Liver (tissue), 9 donors: ENCODE results near the gene PLCL1. TPM values are rescaled to one million over a fixed set of nuclear protein-coding genes. Genes with fewer than 3 reads are reported as not detected.

ENCODE experiments used
- DNase-seq: peaks from one replicate; pipeline ENCODE4 v3.0.0-alpha.2; 2017; ENCODE audit warnings: low spot score
- H3K27ac ChIP-seq, 2 donors: one replicate each; pipeline ENCODE4 v1.7.0; 2013; ENCODE audit warnings: inconsistent platforms in 2 of 2, low read length in 2 of 2, control low read depth in 1 of 2, low read depth in 1 of 2, mild to moderate bottlenecking in 1 of 2
- H3K27me3 ChIP-seq, 4 donors: one replicate each; pipeline versions ENCODE4 v1.6.1 to v1.7.0; 2013; ENCODE audit warnings: low read length in 3 of 4, inconsistent platforms in 1 of 4, mild to moderate bottlenecking in 1 of 4, moderate library complexity in 1 of 4; ENCODE audit not compliant: control insufficient read depth in 4 of 4, insufficient read depth in 4 of 4
- H3K36me3 ChIP-seq, 4 donors: one replicate each; pipeline versions ENCODE4 v1.6.1 to v1.7.0; 2013; ENCODE audit warnings: low read length in 3 of 4, mild to moderate bottlenecking in 3 of 4, low read depth in 1 of 4, moderate library complexity in 1 of 4; ENCODE audit not compliant: control insufficient read depth in 4 of 4, insufficient read depth in 3 of 4
- H3K4me1 ChIP-seq, 4 donors: one replicate each; pipeline versions ENCODE4 v1.6.1 to v1.7.0; 2013; ENCODE audit warnings: low read length in 3 of 4, mild to moderate bottlenecking in 3 of 4, moderate library complexity in 1 of 4; ENCODE audit not compliant: control insufficient read depth in 4 of 4, insufficient read depth in 4 of 4
- H3K4me3 ChIP-seq, 3 donors: one replicate each; pipeline versions ENCODE4 v1.6.1 to v1.7.0; 2013; ENCODE audit warnings: low read length in 3 of 3, control low read depth in 1 of 3, low read depth in 1 of 3, mild to moderate bottlenecking in 1 of 3
- H3K9ac ChIP-seq, 2 donors: one replicate each; pipeline ENCODE4 v1.7.0; 2013; ENCODE audit warnings: low read length in 2 of 2, mild to moderate bottlenecking in 2 of 2, moderate library complexity in 2 of 2, control low read depth in 1 of 2, low read depth in 1 of 2
- H3K9me3 ChIP-seq, 4 donors: one replicate each; pipeline versions ENCODE4 v1.6.1 to v1.7.0; 2013; ENCODE audit warnings: low read length in 3 of 4; ENCODE audit not compliant: control insufficient read depth in 4 of 4
- EGR1 ChIP-seq, 2 donors: IDR thresholded peaks; 2 replicates each; pipeline ENCODE4 v1.6.1; 2016 to 2018; ENCODE audit warnings: antibody characterized with exemption in 2 of 2, low read depth in 2 of 2
- FOXA2 ChIP-seq: IDR thresholded peaks from 2 replicates; pipeline ENCODE4 v1.6.1; 2016; ENCODE audit warnings: antibody characterized with exemption
- GABPA ChIP-seq, 2 donors: IDR thresholded peaks in 1 of 2; conservative IDR thresholded peaks in 1 of 2; 2 replicates each; pipeline ENCODE4 v1.6.1; 2016; ENCODE audit warnings: antibody characterized with exemption in 2 of 2, mild to moderate bottlenecking in 1 of 2, moderate library complexity in 1 of 2
- HNF4G ChIP-seq: IDR thresholded peaks from 2 replicates; pipeline ENCODE4 v1.6.1; 2016; ENCODE audit warnings: antibody characterized with exemption
- NR2F2 ChIP-seq: IDR thresholded peaks from 2 replicates; pipeline ENCODE4 v1.6.1; 2016; ENCODE audit warnings: antibody characterized with exemption
- RAD21 ChIP-seq, 2 donors: IDR thresholded peaks; 2 replicates each; pipeline ENCODE4 v1.6.1; 2016; ENCODE audit warnings: antibody characterized with exemption in 2 of 2, mild to moderate bottlenecking in 2 of 2
- SP1 ChIP-seq: IDR thresholded peaks from 2 replicates; pipeline ENCODE4 v1.6.1; 2018; ENCODE audit warnings: antibody characterized with exemption, mild to moderate bottlenecking
- TAF1 ChIP-seq: conservative IDR thresholded peaks from 2 replicates; pipeline ENCODE4 v1.6.1; 2016; ENCODE audit warnings: antibody characterized with exemption, mild to moderate bottlenecking
- YY1 ChIP-seq: IDR thresholded peaks from 2 replicates; pipeline ENCODE4 v1.6.1; 2016; ENCODE audit warnings: antibody characterized with exemption, mild to moderate bottlenecking
- WGBS: extraction: QIAGEN DNeasy Blood & Tissue Kit; methylation state at CpG from one replicate; pipeline ENCODE4 v1.1.7; 2013; 5-methylcytosine and 5-hydroxymethylcytosine counted together
- polyA plus RNA-seq, 2 donors: library from polyadenylated mRNA; stranded (reverse) in 1 of 2; unstranded in 1 of 2; fragments of 200-250 nt in 1 of 2; fragments of >200 nt in 1 of 2; fragmentation: Nextera tagmentation in 1 of 2; extraction: Ambion mirVana in 1 of 2; gene quantifications; one replicate each; pipeline versions ENCODE4 v1.2.1 to v1.2.3, GENCODE V29; 2013 to 2015
- total RNA-seq, 2 donors: library from RNA; depleted of rRNA; stranded (reverse); fragments of >200 nt; gene quantifications; one replicate each; pipeline ENCODE4 v1.2.3, GENCODE V29; 2014
- TF ChIP-seq, protein P1 (sequence below): fragments of 150-350 bp; IDR thresholded peaks from 2 replicates; pipeline ENCODE4 v1.5.1; 2017; ENCODE audit warnings: improper control_type of control experiment, low read depth, low read length; ENCODE audit not compliant: missing input control
- TF ChIP-seq, protein P2 (sequence below): IDR thresholded peaks from 2 replicates; pipeline ENCODE4 v1.6.1; 2016; ENCODE audit warnings: antibody characterized with exemption, mild to moderate bottlenecking
- TF ChIP-seq, protein P3 (sequence below): IDR thresholded peaks from 2 replicates; pipeline ENCODE4 v1.6.1; 2016; ENCODE audit warnings: antibody characterized with exemption
- TF ChIP-seq, protein P4 (sequence below): IDR thresholded peaks from 2 replicates; pipeline ENCODE4 v1.6.1; 2016; ENCODE audit warnings: antibody characterized with exemption
- donor health status: healthy.
- donor health status: healthy.
- donor health status: healthy.
- donor health status: healthy.
- donor health status: healthy.

Gene PLCL1
- total and polyA plus RNA-seq, 4 donors, result 0.08 to 0.59 (median 0.31) TPM

DNA sequence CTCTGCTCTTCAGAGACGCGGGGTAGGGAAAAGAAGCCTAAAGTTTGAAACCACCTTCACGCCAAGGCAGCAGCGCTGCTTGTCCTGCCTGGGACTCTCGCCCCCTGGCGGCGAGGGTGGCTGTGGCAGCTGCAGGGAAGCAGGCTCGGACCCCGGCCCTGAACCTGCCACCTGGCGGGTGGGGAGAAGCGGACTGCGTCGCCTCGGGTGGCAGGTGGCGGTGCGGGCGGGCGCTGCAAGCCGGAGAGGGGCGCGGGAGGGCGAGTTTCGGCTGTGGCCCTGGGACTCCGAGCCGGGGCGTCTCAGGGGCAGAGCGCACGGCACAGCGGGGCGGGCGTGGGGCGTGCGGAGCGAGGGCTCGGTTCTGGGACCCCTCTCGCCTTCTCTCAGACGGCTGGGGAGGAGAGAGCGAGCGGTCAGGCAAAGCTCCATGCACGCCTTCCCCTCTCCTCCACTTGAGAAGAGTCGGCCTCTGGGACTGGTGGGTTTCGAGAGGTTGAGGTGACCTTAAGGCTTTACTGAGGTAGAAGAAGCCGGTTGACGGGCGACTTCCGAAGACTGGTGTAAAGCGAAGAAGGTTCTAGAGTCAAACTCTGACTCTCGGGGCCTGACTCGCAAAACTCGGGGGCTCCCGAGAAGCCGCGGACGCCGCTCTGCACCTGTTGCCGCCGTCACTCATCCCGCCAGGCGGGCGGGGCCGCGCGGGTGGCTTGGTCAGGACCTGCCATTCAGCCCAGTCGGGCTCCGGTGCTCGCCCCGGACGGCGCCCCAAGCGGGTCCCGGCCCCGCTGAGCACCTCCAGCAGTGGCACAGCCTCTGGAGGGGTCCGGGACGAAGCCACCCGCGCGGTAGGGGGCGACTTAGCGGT, 18.1 kb upstream of the PLCL1 start:
- DNase-seq, result peak; percentile 50
- WGBS, result 11% methylated on average over 79 of the region's 79 CpGs
- Histone ChIP-seq H3K36me3 (no peaks in the 10 kb centered on the region), H3K4me1 (peaks cover 0 to 9% (median 1%) of the 10 kb centered on the region in 4 donors), H3K9me3 (peaks cover 0 to 3% (median 0%) of the 10 kb centered on the region in 4 donors), H3K27ac (no peak overlapping the region), H3K27me3 (peaks cover 0 to 2% (median 0%) of the 10 kb centered on the region in 4 donors), H3K4me3 (peak overlapping the region in 2 of 3 donors; percentile 4 to 39), H3K9ac (no peak overlapping the region)
- TF ChIP-seq NR2F2 (no peak), YY1 (no peak), GABPA (IDR thresholded peaks at IDR 0.05 in 1 of 2, conservative IDR thresholded peaks at IDR 0.05 in 1 of 2) (no peak)
- TF ChIP-seq, protein P1, sequence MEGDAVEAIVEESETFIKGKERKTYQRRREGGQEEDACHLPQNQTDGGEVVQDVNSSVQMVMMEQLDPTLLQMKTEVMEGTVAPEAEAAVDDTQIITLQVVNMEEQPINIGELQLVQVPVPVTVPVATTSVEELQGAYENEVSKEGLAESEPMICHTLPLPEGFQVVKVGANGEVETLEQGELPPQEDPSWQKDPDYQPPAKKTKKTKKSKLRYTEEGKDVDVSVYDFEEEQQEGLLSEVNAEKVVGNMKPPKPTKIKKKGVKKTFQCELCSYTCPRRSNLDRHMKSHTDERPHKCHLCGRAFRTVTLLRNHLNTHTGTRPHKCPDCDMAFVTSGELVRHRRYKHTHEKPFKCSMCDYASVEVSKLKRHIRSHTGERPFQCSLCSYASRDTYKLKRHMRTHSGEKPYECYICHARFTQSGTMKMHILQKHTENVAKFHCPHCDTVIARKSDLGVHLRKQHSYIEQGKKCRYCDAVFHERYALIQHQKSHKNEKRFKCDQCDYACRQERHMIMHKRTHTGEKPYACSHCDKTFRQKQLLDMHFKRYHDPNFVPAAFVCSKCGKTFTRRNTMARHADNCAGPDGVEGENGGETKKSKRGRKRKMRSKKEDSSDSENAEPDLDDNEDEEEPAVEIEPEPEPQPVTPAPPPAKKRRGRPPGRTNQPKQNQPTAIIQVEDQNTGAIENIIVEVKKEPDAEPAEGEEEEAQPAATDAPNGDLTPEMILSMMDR, result peak; percentile 26

DNA sequence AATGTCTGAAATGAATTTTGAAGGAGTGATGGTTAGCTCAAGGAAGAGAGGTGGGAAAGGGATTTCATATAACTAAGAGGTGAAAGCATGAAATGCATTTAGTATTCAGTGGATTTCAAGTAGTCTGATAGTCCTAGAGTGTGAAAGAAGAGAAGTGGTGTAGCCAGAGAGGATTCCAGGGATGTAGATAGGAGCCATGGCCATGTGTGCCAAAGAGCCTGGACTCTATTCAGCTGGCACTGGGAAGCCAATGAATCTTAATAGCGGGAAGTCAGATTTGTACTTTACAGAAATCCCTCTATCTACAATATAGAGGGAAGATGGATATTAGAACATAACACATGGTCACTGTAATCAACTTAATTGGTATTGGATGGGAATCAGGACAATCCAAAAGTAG, 10.9 kb upstream of the PLCL1 start:
- H3K4me1 ChIP-seq, result no peaks in the 10 kb centered on the region
- WGBS, result 85% methylated on average over 1 of the region's 1 CpG
- no peak overlapping the region for H3K27ac ChIP-seq
- no peak overlapping the region for H3K9ac ChIP-seq
- no peak overlapping the region for H3K4me3 ChIP-seq
- TF ChIP-seq SP1, result no peak
- TF ChIP-seq, protein P2, sequence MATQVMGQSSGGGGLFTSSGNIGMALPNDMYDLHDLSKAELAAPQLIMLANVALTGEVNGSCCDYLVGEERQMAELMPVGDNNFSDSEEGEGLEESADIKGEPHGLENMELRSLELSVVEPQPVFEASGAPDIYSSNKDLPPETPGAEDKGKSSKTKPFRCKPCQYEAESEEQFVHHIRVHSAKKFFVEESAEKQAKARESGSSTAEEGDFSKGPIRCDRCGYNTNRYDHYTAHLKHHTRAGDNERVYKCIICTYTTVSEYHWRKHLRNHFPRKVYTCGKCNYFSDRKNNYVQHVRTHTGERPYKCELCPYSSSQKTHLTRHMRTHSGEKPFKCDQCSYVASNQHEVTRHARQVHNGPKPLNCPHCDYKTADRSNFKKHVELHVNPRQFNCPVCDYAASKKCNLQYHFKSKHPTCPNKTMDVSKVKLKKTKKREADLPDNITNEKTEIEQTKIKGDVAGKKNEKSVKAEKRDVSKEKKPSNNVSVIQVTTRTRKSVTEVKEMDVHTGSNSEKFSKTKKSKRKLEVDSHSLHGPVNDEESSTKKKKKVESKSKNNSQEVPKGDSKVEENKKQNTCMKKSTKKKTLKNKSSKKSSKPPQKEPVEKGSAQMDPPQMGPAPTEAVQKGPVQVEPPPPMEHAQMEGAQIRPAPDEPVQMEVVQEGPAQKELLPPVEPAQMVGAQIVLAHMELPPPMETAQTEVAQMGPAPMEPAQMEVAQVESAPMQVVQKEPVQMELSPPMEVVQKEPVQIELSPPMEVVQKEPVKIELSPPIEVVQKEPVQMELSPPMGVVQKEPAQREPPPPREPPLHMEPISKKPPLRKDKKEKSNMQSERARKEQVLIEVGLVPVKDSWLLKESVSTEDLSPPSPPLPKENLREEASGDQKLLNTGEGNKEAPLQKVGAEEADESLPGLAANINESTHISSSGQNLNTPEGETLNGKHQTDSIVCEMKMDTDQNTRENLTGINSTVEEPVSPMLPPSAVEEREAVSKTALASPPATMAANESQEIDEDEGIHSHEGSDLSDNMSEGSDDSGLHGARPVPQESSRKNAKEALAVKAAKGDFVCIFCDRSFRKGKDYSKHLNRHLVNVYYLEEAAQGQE, result no peak
- no peaks in the 10 kb centered on the region for H3K36me3 ChIP-seq
- peaks cover 0 to 3% (median 1%) of the 10 kb centered on the region in 4 donors for H3K27me3 ChIP-seq
- DNase-seq, result no peak
- H3K9me3 ChIP-seq, result no peaks in the 10 kb centered on the region

DNA sequence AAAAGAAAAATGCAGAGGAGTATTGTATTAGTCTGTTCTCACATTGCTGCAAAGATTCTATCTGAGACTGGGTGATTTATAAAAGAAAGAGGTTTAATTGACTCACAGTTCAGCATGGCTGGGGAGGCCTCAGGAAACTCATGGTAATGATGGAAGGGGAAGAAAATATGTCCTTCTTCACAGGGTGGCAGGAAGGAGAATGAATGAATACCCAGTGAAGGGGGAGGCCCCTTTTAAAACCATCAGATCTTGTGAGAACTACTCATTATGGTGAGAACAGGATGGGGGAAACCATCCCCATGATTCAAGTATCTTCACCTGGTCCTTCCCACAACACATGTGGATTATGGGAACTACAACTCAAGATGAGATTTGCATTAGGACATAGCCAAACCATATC, 9.1 kb upstream of the PLCL1 start:
- Histone ChIP-seq H3K4me1 (no peaks in the 10 kb centered on the region), H3K27ac (no peak overlapping the region), H3K9me3 (no peaks in the 10 kb centered on the region), H3K4me3 (no peak overlapping the region), H3K9ac (no peak overlapping the region), H3K27me3 (peaks cover 0 to 6% (median 1%) of the 10 kb centered on the region in 4 donors), H3K36me3 (no peaks in the 10 kb centered on the region)
- DNase-seq, result no peak
- no peak for TF ChIP-seq NR2F2
- TF ChIP-seq EGR1 (IDR thresholded peaks at IDR 0.05; ENCODE audit: low read depth in 2 of 2), result no peak
- no peak for TF ChIP-seq TAF1
- TF ChIP-seq, protein P3, sequence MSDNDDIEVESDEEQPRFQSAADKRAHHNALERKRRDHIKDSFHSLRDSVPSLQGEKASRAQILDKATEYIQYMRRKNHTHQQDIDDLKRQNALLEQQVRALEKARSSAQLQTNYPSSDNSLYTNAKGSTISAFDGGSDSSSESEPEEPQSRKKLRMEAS, result no peak
- no peak for TF ChIP-seq GABPA (IDR thresholded peaks at IDR 0.05 in 1 of 2, conservative IDR thresholded peaks at IDR 0.05 in 1 of 2)
- TF ChIP-seq RAD21 (IDR thresholded peaks at IDR 0.05), result no peak
- TF ChIP-seq, protein P1, result no peak
- no peak for TF ChIP-seq FOXA2
- no peak for TF ChIP-seq HNF4G
- TF ChIP-seq, protein P4, sequence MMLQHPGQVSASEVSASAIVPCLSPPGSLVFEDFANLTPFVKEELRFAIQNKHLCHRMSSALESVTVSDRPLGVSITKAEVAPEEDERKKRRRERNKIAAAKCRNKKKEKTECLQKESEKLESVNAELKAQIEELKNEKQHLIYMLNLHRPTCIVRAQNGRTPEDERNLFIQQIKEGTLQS, result no peak
- TF ChIP-seq YY1, result no peak
- TF ChIP-seq, protein P2, result no peak
- TF ChIP-seq SP1, result no peak
